K562 (cell line): ENCODE results near the gene PRKG1. TPM values are rescaled to one million over a fixed set of nuclear protein-coding genes. Genes with fewer than 3 reads are reported as not detected.

Source experiments
- GABPA ChIP-seq: fragments of 200-800 bp; sonication (Bioruptor generic); conservative IDR thresholded peaks from 2 replicates; pipeline ENCODE4 v1.6.1; 2016; ENCODE audit warnings: low read depth, missing genetic modification characterization, missing compliant biosample characterization
- HDAC3 ChIP-seq: fragments of 450-650 bp; IDR thresholded peaks from 2 replicates; pipeline ENCODE4 v1.6.1; 2018; ENCODE audit warnings: borderline replicate concordance, mild to moderate bottlenecking, moderate library complexity; ENCODE audit not compliant: partially characterized antibody
- JUN ChIP-seq, 2 experiments: sonication (generic) in 1 of 2; formaldehyde crosslinking in 1 of 2; IDR thresholded peaks; 2 replicates each; pipeline versions ENCODE4 v1.6.1 to v1.8.0; 2012 to 2022; ENCODE audit warnings: borderline replicate concordance in 2 of 2, mild to moderate bottlenecking in 2 of 2, improper control_type of control experiment in 1 of 2, low read depth in 1 of 2, low read length in 1 of 2, missing genetic modification reagents in 1 of 2
- MTA3 ChIP-seq: fragments of 450-650 bp; formaldehyde crosslinking; IDR thresholded peaks from 2 replicates; pipeline ENCODE4 v1.6.1; 2017; ENCODE audit warnings: mild to moderate bottlenecking, borderline replicate concordance
- NFIX ChIP-seq: fragments of 250-450 bp; sonication (Bioruptor Pico); IDR thresholded peaks from 2 replicates; pipeline ENCODE4 v1.4.0; 2020; ENCODE audit warnings: low read depth, mild to moderate bottlenecking, moderate library complexity
- STAT5A ChIP-seq: IDR thresholded peaks from 2 replicates; pipeline ENCODE4 v1.6.1; 2012; ENCODE audit warnings: low read length, inconsistent platforms, borderline replicate concordance
- TAF9B ChIP-seq: fragments of 450-650 bp; IDR thresholded peaks from 2 replicates; pipeline ENCODE4 v1.6.1; 2018; ENCODE audit warnings: mild to moderate bottlenecking; ENCODE audit not compliant: partially characterized antibody
- UBTF ChIP-seq, 2 experiments: IDR thresholded peaks; 2 replicates each; pipeline ENCODE4 v1.6.1; 2012; ENCODE audit warnings: improper control_type of control experiment in 2 of 2, low read depth in 2 of 2, low read length in 2 of 2, borderline replicate concordance in 1 of 2
- ZNF445 ChIP-seq: fragments of 250-450 bp; sonication (Bioruptor Pico); IDR thresholded peaks from 2 replicates; pipeline ENCODE4 v1.4.0; 2020; ENCODE audit warnings: low read depth, mild to moderate bottlenecking, moderate library complexity
- ZSCAN29 ChIP-seq: fragments of 450-650 bp; IDR thresholded peaks from 2 replicates; pipeline ENCODE4 v1.6.1; 2017
- polyA plus RNA-seq, 8 experiments: library from polyadenylated mRNA; depleted of rRNA in 4 of 8; stranded (reverse) in 5 of 8; unstranded in 3 of 8; fragments of >200 nt; fragmentation: Nextera tagmentation in 2 of 8; fragmentation: Illumina TruSeq in 1 of 8; extraction: Ambion mirVana in 2 of 8; extraction: Trizol in 1 of 8; gene quantifications; 2 replicates each; pipeline versions ENCODE4 v1.2.1 to v1.2.3, GENCODE V29; 2011 to 2014; ENCODE audit warnings: inconsistent platforms in 1 of 8, missing spikeins in 1 of 8
- total RNA-seq, 7 experiments: library from RNA; depleted of rRNA in 6 of 7; stranded (reverse); fragments of >200 nt in 6 of 7; fragmentation: Illumina TruSeq in 2 of 7; extraction: Trizol in 2 of 7; gene quantifications; 2 replicates each; pipeline versions ENCODE4 v1.2.1 to v1.2.3, GENCODE V29; 2011 to 2021; ENCODE audit warnings: low replicate concordance in 1 of 7
- TF ChIP-seq, protein P1 (sequence below): fragments of 250-450 bp; sonication (Bioruptor Pico); IDR thresholded peaks from 2 replicates; pipeline ENCODE4 v1.4.0; 2020
- TF ChIP-seq, protein P2 (sequence below): fragments of 450-650 bp; formaldehyde crosslinking; IDR thresholded peaks from 2 replicates; pipeline ENCODE4 v1.4.0; 2022; ENCODE audit warnings: missing genetic modification characterization
- TF ChIP-seq, protein P3 (sequence below): sonication (generic); formaldehyde crosslinking; IDR thresholded peaks from 2 replicates; pipeline ENCODE4 v1.8.1; 2022; ENCODE audit warnings: missing genetic modification reagents

Gene PRKG1
- total and polyA plus RNA-seq, 9 of the 15 experiments (the other 6 are each of a cell fraction or from before 2014, with no cell fraction given) = 0.22 TPM; not detected in 8

DNA sequence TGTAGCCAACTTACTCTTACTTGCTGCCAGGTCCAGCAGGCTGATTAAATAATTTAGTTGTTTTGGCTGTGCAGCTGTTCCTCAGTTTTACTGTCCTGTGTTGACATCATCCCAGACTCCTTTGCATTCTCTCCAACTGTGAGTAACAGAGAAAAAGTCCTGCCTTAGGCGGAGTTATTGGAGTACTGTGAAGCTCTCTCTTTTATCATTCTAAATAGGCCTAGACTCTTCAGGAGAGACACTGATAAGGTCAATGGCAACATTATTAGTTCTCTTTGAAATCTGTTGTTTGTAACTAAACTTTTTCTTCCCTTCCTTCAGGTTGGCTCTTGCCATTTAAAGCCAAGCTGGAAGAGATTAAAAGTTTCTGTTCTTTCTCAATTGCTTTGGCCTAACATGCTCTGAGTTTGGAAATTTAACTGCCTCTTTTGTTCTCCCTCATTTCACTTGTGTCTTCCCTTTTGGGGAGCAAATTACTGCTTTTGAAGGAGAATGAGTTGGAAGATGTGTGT lies 840.8 kb downstream of the PRKG1 start (continued):
- TF ChIP-seq UBTF (IDR thresholded peaks at IDR 0.05; ENCODE audit: borderline replicate concordance in 1 of 2, low read depth in 2 of 2, low read length in 2 of 2) = no peak
- TF ChIP-seq STAT5A = no peak
- no peak for TF ChIP-seq ZSCAN29
- no peak for TF ChIP-seq HDAC3
- TF ChIP-seq MTA3 = no peak
- TF ChIP-seq, protein P1, sequence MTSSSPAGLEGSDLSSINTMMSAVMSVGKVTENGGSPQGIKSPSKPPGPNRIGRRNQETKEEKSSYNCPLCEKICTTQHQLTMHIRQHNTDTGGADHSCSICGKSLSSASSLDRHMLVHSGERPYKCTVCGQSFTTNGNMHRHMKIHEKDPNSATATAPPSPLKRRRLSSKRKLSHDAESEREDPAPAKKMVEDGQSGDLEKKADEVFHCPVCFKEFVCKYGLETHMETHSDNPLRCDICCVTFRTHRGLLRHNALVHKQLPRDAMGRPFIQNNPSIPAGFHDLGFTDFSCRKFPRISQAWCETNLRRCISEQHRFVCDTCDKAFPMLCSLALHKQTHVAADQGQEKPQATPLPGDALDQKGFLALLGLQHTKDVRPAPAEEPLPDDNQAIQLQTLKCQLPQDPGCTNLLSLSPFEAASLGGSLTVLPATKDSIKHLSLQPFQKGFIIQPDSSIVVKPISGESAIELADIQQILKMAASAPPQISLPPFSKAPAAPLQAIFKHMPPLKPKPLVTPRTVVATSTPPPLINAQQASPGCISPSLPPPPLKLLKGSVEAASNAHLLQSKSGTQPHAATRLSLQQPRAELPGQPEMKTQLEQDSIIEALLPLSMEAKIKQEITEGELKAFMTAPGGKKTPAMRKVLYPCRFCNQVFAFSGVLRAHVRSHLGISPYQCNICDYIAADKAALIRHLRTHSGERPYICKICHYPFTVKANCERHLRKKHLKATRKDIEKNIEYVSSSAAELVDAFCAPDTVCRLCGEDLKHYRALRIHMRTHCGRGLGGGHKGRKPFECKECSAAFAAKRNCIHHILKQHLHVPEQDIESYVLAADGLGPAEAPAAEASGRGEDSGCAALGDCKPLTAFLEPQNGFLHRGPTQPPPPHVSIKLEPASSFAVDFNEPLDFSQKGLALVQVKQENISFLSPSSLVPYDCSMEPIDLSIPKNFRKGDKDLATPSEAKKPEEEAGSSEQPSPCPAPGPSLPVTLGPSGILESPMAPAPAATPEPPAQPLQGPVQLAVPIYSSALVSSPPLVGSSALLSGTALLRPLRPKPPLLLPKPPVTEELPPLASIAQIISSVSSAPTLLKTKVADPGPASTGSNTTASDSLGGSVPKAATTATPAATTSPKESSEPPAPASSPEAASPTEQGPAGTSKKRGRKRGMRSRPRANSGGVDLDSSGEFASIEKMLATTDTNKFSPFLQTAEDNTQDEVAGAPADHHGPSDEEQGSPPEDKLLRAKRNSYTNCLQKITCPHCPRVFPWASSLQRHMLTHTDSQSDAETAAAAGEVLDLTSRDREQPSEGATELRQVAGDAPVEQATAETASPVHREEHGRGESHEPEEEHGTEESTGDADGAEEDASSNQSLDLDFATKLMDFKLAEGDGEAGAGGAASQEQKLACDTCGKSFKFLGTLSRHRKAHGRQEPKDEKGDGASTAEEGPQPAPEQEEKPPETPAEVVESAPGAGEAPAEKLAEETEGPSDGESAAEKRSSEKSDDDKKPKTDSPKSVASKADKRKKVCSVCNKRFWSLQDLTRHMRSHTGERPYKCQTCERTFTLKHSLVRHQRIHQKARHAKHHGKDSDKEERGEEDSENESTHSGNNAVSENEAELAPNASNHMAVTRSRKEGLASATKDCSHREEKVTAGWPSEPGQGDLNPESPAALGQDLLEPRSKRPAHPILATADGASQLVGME (CRISPR knock-in tag) = no peak
- TF ChIP-seq, protein P2, sequence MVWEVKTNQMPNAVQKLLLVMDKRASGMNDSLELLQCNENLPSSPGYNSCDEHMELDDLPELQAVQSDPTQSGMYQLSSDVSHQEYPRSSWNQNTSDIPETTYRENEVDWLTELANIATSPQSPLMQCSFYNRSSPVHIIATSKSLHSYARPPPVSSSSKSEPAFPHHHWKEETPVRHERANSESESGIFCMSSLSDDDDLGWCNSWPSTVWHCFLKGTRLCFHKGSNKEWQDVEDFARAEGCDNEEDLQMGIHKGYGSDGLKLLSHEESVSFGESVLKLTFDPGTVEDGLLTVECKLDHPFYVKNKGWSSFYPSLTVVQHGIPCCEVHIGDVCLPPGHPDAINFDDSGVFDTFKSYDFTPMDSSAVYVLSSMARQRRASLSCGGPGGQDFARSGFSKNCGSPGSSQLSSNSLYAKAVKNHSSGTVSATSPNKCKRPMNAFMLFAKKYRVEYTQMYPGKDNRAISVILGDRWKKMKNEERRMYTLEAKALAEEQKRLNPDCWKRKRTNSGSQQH = no peak
- no peak for TF ChIP-seq TAF9B
- TF ChIP-seq, protein P3, sequence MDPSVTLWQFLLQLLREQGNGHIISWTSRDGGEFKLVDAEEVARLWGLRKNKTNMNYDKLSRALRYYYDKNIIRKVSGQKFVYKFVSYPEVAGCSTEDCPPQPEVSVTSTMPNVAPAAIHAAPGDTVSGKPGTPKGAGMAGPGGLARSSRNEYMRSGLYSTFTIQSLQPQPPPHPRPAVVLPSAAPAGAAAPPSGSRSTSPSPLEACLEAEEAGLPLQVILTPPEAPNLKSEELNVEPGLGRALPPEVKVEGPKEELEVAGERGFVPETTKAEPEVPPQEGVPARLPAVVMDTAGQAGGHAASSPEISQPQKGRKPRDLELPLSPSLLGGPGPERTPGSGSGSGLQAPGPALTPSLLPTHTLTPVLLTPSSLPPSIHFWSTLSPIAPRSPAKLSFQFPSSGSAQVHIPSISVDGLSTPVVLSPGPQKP (CRISPR knock-in tag) = no peak
- no peak for TF ChIP-seq NFIX (CRISPR knock-in tag)
- no peak for TF ChIP-seq ZNF445 (CRISPR knock-in tag)
- no peak for TF ChIP-seq GABPA (tag)
- no peak for TF ChIP-seq JUN (IDR thresholded peaks at IDR 0.05; ENCODE audit: borderline replicate concordance, low read depth, low read length)
- no peak for TF ChIP-seq JUN (CRISPR knock-in tag; IDR thresholded peaks at IDR 0.05; ENCODE audit: borderline replicate concordance)
